Measurements from ENCODE around the gene RARA. TPM values are rescaled to one million over a fixed set of nuclear protein-coding genes. Genes with fewer than 3 reads are reported as not detected.
A peak's percentile ranks its signal among the peaks of the same experiment; 100 is the strongest.
"Not testable (repeated sequence)": the region's sequence is repeated elsewhere in the genome, so short reads cannot be mapped to it uniquely, and the experiment has no call there.

Gene RARA
- total and polyA plus RNA-seq, 2 experiments from 2014 or later, result 7.4 to 15.9 TPM

DNA sequence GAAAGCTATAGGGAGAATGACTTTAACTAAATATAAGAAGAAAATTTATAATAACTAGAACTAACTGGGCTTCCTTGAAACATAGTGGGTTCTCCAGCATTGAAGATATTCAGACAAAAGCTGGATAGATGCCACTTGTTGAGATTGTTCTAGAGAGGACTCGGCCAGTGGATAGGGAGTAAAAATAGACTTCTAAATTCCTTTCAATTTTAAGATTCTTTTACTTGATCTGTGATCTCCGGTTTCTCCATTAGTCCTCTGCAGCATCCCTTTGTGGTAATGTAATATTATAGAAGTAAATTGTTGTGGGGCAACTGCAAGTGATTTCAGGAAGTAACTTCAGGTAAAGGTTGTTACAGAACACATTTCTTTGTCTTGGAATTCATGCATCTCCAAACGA, 10.3 kb upstream of the RARA start:
- no peaks in the 10 kb centered on the region for H3K9me3 Mint-ChIP-seq
- H3K4me3 ChIP-seq, result no peak overlapping the region
- 0 out of 2 replicates have a peak overlapping the region, but pooled peaks have one; percentile 48 for H3K27ac ChIP-seq (ENCODE audit: low read depth)
- H3K9me2 ChIP-seq (ENCODE audit: insufficient read depth), result no peaks in the 10 kb centered on the region
- peaks cover 24% of the 10 kb centered on the region for H3K4me1 ChIP-seq (ENCODE audit: insufficient read depth)
- no peak for ATAC-seq
- peaks cover 68% of the 10 kb centered on the region for H3K36me3 ChIP-seq (ENCODE audit: insufficient read depth)
- H3K27me3 ChIP-seq (ENCODE audit: insufficient read depth), result no peaks in the 10 kb centered on the region
- no peak overlapping the region; the same call in 2 of the 3 replicates for H3K4me3 Mint-ChIP-seq
- H2AFZ ChIP-seq, result no peak overlapping the region
- H4K20me1 ChIP-seq (replicated peaks; ENCODE audit: insufficient read depth), result peaks cover 43% of the 10 kb centered on the region
- no peak overlapping the region; the same call in 1 of the 2 replicates for H3K27ac Mint-ChIP-seq
- peaks cover 11% of the 10 kb centered on the region for H3K79me2 ChIP-seq (replicated peaks; ENCODE audit: insufficient read depth)
- H3K36me3 Mint-ChIP-seq (ENCODE audit: low read depth), result peaks cover 98% of the 10 kb centered on the region
- H3K27me3 Mint-ChIP-seq (ENCODE audit: insufficient read depth, low read depth, poor library complexity), result peaks cover 10% of the 10 kb centered on the region
- H3K4me1 Mint-ChIP-seq, result peaks cover 40% of the 10 kb centered on the region
- TF ChIP-seq, protein P1, sequence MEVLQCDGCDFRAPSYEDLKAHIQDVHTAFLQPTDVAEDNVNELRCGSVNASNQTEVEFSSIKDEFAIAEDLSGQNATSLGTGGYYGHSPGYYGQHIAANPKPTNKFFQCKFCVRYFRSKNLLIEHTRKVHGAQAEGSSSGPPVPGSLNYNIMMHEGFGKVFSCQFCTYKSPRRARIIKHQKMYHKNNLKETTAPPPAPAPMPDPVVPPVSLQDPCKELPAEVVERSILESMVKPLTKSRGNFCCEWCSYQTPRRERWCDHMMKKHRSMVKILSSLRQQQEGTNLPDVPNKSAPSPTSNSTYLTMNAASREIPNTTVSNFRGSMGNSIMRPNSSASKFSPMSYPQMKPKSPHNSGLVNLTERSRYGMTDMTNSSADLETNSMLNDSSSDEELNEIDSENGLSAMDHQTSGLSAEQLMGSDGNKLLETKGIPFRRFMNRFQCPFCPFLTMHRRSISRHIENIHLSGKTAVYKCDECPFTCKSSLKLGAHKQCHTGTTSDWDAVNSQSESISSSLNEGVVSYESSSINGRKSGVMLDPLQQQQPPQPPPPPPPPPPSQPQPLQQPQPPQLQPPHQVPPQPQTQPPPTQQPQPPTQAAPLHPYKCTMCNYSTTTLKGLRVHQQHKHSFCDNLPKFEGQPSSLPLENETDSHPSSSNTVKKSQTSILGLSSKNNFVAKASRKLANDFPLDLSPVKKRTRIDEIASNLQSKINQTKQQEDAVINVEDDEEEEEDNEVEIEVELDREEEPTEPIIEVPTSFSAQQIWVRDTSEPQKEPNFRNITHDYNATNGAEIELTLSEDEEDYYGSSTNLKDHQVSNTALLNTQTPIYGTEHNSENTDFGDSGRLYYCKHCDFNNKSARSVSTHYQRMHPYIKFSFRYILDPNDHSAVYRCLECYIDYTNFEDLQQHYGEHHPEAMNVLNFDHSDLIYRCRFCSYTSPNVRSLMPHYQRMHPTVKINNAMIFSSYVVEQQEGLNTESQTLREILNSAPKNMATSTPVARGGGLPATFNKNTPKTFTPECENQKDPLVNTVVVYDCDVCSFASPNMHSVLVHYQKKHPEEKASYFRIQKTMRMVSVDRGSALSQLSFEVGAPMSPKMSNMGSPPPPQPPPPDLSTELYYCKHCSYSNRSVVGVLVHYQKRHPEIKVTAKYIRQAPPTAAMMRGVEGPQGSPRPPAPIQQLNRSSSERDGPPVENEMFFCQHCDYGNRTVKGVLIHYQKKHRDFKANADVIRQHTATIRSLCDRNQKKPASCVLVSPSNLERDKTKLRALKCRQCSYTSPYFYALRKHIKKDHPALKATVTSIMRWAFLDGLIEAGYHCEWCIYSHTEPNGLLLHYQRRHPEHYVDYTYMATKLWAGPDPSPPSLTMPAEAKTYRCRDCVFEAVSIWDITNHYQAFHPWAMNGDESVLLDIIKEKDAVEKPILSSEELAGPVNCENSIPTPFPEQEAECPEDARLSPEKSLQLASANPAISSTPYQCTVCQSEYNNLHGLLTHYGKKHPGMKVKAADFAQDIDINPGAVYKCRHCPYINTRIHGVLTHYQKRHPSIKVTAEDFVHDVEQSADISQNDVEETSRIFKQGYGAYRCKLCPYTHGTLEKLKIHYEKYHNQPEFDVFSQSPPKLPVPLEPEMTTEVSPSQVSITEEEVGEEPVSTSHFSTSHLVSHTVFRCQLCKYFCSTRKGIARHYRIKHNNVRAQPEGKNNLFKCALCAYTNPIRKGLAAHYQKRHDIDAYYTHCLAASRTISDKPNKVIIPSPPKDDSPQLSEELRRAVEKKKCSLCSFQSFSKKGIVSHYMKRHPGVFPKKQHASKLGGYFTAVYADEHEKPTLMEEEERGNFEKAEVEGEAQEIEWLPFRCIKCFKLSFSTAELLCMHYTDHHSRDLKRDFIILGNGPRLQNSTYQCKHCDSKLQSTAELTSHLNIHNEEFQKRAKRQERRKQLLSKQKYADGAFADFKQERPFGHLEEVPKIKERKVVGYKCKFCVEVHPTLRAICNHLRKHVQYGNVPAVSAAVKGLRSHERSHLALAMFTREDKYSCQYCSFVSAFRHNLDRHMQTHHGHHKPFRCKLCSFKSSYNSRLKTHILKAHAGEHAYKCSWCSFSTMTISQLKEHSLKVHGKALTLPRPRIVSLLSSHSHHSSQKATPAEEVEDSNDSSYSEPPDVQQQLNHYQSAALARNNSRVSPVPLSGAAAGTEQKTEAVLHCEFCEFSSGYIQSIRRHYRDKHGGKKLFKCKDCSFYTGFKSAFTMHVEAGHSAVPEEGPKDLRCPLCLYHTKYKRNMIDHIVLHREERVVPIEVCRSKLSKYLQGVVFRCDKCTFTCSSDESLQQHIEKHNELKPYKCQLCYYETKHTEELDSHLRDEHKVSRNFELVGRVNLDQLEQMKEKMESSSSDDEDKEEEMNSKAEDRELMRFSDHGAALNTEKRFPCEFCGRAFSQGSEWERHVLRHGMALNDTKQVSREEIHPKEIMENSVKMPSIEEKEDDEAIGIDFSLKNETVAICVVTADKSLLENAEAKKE (CRISPR knock-in tag; IDR thresholded peaks at IDR 0.05), result no peak
- H3K4me2 ChIP-seq, result no peak overlapping the region
- H3F3A ChIP-seq (replicated peaks; ENCODE audit: low read depth), result peaks cover 29% of the 10 kb centered on the region
- no peak for DNase-seq (ENCODE audit: low spot score)

DNA sequence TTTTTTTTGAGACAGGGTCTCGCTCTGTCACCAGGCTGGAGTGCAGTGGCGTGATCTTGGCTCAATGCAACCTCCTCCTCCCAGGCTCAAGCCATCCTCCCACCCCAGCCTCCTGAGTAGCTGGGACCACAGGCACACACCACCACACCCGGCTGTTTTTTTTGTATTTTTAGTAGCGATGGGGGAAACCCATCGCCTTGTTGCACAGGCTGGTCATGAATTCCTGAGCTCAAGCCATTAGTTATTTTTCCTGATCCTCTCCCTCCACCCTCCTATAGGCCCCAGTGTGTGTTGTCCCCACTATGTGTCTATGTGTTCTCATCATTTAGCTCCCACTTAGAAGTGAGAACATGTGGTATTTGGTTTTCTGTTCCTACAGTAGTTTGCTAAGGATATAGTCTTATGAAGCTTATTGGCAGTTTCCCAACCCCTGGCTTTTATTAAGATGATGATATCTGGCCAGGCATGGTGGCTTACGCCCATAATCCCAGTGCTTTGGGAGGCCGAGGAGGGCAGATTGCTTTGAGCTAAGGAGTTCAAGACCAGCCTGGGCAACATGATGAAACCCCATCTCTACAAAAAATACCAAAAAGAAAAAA, 9.7 kb upstream of the RARA start:
- H4K20me1 ChIP-seq (replicated peaks; ENCODE audit: insufficient read depth), result peaks cover 46% of the 10 kb centered on the region
- not testable (repeated sequence) for H3K4me2 ChIP-seq; H3K4me3 Mint-ChIP-seq; H3K4me3 ChIP-seq; H3K9me2 ChIP-seq (ENCODE audit: insufficient read depth); H3K27me3 ChIP-seq (ENCODE audit: insufficient read depth); H3K9me3 Mint-ChIP-seq; DNase-seq (ENCODE audit: low spot score); H2AFZ ChIP-seq; ATAC-seq; H3K27me3 Mint-ChIP-seq (ENCODE audit: insufficient read depth, low read depth, poor library complexity)
- peaks cover 63% of the 10 kb centered on the region for H3K36me3 ChIP-seq (ENCODE audit: insufficient read depth)
- H3K27ac ChIP-seq (ENCODE audit: low read depth), result peak overlapping the region; percentile 53; the same call in 1 of the 2 replicates
- peaks cover 28% of the 10 kb centered on the region for H3F3A ChIP-seq (replicated peaks; ENCODE audit: low read depth)
- H3K4me1 Mint-ChIP-seq, result peaks cover 40% of the 10 kb centered on the region
- H3K36me3 Mint-ChIP-seq (ENCODE audit: low read depth), result peaks cover 98% of the 10 kb centered on the region
- H3K4me1 ChIP-seq (ENCODE audit: insufficient read depth), result peaks cover 23% of the 10 kb centered on the region
- 0 out of 2 replicates have a peak overlapping the region, but pooled peaks have one; percentile 29 for H3K27ac Mint-ChIP-seq
- peaks cover 11% of the 10 kb centered on the region; the same call in 1 of the 2 replicates for H3K79me2 ChIP-seq (replicated peaks; ENCODE audit: insufficient read depth)
